ENCODE measurements around the gene PPCS.
"Not testable (repeated sequence)": the region's sequence is repeated elsewhere in the genome, so short reads cannot be mapped to it uniquely, and the experiment has no call there.

The PPCS gene

DNA sequence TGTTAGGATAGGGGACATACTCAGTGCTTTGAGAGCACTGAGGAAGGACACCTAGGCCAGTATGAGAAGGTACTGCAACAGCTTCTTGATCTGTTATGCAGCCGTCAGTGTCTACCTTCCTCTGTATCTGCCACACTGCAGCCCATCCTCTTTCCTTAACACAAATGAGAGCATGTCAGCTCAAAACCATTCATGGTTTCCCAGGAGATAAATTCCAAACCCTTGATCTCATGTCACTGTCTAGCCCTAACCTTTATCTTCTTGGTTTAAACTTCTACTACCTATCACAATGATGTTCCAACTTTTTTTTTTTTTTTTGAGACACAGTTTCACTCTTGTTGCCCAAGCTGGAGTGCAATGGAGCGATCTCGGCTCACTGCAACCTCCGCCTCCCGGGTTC is 1.9 kb upstream of the PPCS start:
- DNase-seq: no peak

DNA sequence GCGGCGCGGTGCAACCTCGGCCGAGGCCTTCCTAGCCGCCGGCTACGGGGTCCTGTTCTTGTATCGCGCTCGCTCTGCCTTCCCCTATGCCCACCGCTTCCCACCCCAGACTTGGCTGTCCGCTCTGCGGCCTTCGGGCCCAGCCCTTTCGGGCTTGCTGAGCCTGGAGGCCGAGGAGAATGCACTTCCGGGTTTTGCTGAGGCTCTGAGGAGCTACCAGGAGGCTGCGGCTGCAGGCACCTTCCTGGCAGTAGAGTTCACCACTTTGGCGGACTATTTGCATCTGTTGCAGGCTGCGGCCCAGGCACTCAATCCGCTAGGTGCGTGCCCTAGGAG is 379 bp downstream of the PPCS start:
- peak; percentile 59 for DNase-seq

GRCh38 chr1:42461196-42461595 is 4.9 kb downstream of the PPCS start:
- DNase-seq: no peak

- DNase-seq: peak; percentile 97
Measured at GRCh38 chr1:42462828-42463763, 6.8 kb downstream of the PPCS start, which contains the start of gene CCDC30. Gene CCDC30, plus strand, starts transcription at chr1:42463286. Its CDS starts 17,266 bp downstream, at chr1:42480552.

- DNase-seq: no peak
Measured at GRCh38 chr1:42463921-42464320, 7.6 kb downstream of the PPCS start.

- DNase-seq: no peak
Measured at GRCh38 chr1:42466030-42466429, 9.7 kb downstream of the PPCS start.

- DNase-seq: no peak
Measured at GRCh38 chr1:42469727-42470126, 13.4 kb downstream of the PPCS start.

DNA sequence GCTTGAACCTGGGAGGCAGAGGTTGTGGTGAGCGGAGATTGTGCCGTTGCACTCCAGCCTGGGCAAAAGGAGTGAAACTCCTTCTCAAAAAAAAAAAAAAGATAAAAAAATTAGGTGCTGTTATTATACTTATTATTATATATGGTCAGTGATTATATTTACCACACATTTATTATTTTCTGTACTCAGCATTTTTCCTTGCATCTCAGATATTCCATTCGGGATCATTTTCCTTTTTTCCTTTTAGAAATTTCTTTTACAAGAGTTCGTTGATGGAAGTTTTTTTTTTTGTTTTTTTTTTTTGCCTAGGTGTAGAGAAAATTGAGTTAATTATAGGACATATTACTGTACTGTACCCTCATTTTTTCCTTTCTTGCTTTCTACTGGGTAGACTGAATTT is 20.3 kb downstream of the PPCS start:
- DNase-seq: no peak

DNA sequence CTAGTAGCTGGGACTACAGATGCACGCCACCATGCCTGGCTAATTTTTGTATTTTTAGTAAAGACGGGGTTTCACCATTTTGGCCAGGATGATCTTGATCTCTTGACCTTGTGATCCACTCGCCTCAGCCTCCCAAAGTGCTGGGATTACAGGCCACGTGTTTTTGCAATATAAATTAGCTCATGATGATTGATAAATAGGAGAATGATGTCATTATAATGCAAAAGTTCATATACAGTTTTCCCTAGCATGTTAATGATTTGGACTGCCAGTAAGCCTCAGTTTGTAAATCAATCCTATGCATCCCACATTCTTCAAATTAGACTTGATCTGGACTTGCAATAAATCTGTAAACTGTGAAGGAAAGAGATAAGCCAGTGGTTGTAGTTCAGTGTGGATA is 21.0 kb downstream of the PPCS start:
- DNase-seq: not testable (repeated sequence)

- DNase-seq: no peak
Measured at GRCh38 chr1:42477775-42478174, 21.4 kb downstream of the PPCS start.

- DNase-seq: no peak
Measured at GRCh38 chr1:42479621-42480020, 23.3 kb downstream of the PPCS start.

GRCh38 chr1:42480921-42481320 is 24.6 kb downstream of the PPCS start:
- DNase-seq: no peak

DNA sequence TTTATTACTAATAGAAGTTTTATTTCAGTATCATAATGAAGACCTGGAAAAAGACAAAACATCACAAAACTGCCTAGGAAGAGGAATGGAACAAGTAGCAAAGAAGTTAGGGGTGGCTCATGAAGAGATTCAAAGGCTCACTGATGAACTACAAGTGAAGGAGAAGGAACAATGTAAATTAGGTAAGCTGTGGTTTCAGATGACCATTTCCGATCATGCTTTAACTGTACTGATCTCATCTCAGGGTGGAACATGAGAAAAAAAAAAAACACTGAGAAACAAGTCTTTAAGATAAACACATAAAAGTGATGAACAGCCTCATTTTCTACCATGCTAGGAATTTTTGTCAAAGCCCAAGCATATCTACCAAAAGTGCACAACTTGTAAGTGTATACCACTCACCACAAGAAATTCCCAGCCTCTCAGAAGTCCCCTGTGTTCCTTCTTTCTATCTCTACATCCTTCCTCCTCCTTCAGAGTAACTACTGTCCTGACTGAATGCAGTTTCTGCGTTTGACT is 26.4 kb downstream of the PPCS start:
- no peak for DNase-seq

DNA sequence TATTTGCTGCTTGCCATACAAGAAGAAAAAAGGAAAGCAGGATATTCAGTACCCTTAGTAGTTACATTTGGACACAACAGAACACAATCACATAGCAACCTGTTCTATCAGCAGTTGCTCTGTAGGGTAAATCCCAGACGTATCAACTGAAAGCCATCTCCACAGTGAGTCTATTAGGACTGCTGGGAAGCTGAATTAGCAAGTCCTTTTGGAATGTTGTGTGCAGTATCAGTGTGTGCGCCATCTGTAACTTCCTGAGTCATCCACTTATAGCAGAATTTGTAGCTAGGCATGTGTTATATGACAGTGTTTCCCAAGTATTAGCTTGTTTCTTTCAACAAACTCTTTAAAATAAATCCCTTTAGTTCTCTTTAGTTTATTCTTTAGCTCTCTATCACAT is 28.0 kb downstream of the PPCS start:
- DNase-seq: no peak

GRCh38 chr1:42490237-42490636 is 33.9 kb downstream of the PPCS start:
- DNase-seq: no peak

DNA sequence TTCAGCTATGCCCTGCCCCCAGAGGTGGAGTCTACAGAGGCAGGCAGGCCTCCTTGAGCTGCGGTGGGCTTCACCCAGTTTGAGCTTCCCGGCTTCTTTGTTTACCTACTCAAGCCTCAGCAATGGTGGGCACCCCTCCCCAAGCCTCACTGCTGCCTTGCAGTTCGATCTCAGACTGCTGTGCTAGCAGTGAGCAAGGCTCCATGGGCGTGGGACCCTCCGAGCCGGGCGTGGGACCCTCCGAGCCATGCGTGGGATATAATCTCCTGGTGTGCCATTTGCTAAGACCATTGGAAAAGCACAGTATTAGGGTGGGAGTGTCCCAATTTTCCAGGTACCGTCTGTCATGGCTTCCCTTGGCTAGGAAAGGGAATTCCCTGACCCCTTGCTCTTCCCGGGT is 45.7 kb downstream of the PPCS start:
- not testable (repeated sequence) for DNase-seq

DNA sequence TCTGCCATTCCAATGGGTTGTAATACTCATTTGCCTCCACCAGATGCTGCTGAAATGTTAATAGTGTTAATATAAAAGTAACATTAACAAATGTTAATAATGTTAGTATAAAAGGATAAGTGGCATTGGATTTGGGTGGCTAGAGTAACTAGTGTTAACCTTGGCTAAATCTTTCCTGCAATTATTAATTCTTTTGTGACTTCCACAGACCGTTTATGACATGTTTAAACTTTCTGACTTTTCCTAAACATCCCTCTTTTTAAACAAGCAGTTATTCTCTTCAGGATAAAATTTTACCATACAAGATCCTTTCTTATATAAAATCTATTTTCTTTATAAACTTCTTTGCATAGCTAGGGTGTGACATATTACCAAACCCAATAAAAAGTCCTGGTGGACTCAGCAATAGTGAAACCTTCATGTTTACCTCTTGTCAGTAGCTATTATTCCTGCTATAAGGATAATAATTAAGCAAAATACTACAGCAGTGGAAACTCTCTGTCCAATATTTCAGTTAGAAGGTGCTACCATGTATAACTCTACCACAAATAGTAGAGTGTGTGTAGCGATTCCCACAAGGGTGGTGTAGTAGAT is 48.3 kb downstream of the PPCS start:
- no peak for DNase-seq

DNA sequence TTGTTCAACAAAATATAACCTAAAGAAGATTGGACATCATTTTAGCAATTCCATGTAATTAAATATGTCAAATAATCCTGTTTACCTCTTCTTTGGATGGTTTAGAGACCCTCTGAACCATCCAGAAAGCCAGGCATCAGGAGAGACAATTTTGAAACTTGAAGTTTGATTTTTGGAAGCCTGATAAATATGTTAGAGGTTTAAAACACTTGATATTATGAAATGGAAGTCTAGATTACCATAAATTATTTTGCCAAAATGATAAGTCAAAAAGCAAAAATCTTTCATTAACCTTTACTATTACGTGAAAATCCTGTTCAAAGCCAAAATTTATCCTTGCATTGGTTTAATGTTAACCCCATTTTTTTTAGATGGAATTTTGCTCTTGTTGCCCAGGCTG is 50.2 kb downstream of the PPCS start:
- DNase-seq: no peak
